T-helper 1 cell (primary cell): ENCODE data around the gene ATP8A1.
"Not testable (repeated sequence)": the region's sequence is repeated elsewhere in the genome, so short reads cannot be mapped to it uniquely, and the experiment has no call there.

Experiments
- DNase-seq, 5 donors: peaks; one replicate each; pipeline ENCODE4 v3.0.0-alpha.2; 2012 to 2020
- total RNA-seq, 4 donors: gene quantifications; one replicate each; lab custom pipeline; 2026; lab: John Stamatoyannopoulos, UW

ATP8A1 gene
- total RNA-seq: 87.2 to 198 (median 96.7) reads per million in 4 donors

DNA sequence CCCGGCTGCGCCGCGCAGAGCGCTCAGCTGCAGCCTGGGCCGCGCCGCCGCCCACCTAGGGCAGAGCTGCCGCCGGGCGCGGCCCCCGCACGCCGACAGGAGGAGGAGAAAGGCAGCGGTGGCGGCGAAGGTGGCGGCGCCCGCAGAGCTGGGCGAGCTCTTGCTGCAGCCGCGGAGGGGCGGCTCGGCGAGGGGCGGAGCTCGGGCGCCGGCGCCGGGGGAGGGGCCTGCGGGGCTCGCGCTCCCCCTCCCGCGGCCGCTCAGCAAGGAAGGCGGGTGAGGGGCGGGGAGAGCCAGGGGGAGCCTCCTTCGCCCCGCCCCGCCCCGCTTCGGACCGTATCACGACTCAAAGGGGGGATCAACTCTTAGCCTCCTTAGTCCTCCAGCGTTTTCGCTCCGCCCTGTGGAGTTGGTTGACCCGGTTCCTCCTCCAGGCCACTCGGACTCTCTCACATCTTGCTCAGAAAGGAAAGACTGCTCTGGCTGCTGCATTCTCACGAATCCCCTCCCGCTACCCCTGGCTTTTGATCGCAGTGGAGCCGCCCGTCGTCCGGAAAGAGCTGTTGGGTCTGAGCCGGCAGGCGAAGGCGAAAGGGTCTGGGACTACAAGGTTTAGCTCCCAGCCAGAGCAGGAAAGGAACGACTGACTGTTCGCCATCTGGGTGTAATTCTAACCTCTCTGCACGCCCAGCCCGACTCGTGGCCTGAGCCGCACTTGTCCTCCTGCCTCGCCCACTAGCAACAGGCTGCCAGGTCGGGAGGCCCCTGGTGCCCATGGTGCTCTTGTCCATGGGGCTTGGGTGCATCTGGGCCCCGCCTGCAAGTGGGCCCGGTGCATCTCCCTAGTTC lies at the start of gene ATP8A1:
ATP8A1 (minus strand) TSS at position 162 of the 849 bp plus-strand sequence. CDS start 232 bp downstream, outside the sequence.
- DNase-seq: peak; percentile 86 to 96 (median 90)

DNA sequence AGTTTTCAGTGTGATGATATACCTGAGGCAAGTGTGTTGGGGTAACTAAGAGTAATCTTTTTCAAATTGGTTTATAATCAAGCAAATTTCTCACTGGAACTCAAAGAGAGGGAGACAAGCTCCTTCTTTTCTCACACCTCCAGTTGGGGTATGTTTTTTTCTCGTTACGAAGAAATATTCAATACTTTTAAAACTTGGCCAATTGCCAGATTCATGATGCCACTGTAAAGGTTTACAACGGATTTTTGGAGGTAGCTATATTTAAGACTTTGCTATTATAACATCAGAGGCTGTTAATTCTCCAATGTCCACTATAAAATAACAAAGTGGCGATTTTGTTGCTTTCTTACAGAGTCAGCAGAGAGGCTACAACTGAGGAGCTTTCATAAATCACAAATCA lies 49.2 kb upstream of the ATP8A1 start:
- no peak for DNase-seq

DNA sequence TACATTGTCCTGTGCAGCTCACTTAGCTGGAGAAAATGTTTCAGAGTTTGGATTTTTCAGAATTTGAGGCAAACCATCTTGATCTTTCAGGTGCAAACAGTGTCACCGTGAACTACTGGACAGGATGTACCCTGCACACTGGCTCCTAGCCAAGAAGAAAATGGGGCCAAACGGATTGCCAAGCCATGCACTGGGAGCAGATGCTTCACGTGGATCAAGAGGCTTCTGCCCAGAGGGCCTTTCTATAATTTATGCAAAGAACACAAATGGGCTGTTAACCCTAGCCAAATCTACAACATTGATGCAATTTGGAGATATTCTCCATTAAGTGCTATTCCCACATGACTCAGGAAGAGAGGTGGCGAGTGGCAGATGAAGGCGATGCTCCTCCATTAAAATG lies 46.9 kb upstream of the ATP8A1 start:
- DNase-seq: no peak

DNA sequence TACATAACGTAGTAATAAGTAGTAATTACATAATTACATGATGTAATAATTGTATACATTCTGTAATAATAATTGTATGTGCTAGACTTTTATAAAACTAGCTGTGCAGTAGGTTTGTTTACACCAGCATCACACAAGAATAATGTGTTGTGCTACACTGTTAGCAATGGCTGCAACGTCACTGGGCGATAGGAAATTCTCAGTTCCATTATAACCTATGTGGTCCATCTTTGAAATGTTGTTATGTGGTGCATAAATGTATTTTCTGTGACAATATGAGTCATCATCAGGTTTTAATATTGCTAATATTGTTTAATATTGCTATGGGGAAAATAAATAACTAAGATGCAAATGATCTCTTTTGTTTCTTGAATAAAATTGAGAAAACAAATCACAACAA lies 46.0 kb upstream of the ATP8A1 start:
- no peak for DNase-seq

DNA sequence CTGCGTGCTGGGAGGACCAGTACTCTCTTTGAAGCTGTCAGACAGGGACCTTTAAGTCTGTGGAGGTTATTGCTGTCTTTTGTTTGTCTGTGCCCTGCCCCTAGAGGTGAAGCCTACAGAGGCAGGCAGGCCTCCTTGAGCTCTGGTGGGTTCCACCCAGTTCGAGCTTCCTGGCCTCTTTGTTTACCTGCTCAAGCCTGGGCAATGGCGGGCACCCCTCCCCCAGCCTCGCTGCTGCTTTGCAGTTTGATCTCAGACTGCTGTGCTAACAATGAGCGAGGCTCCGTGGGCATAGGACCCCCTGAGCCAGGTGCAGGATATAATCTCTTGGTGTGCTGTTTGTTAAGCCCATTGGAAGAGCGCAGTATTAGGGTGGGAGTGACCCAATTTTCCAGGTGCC lies 44.9 kb upstream of the ATP8A1 start:
- DNase-seq: not testable (repeated sequence)

DNA sequence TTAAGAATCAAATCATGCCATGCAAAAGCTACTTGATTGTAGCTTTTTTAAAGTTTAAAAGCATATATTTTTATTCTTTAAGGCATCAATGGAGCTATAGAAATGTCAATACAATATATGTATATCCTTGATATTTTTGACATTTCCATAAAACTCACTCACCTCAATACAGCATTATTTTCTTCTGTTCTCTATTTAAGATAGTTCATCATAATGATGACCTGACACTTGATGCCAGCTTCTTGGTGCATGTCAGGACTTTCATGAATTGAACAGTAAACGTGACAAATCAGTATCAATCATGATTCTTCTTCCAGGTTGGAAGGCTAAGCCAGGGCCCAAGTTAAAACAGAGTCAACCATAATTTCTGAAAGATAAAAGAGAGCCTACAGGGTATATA lies 33.6 kb upstream of the ATP8A1 start:
- DNase-seq: no peak

DNA sequence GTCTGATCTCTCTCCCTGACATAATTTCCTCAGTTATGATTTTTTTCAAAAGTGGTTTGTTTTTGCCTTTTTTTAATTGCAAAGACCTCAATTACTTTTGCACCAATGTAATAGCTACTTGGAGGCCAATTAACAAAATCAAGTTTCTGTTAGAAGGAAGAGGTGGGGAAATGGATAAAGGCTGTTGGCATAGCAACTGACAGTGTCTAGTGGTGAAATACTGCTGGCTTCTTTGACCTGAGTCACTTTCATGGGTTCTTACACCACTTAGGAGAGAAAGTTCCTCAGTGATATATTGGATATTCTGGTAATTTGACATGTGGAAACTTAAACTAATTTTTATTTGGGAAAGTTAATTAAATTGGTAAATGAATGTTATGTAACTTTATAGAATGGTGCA lies 26.5 kb upstream of the ATP8A1 start:
- no peak for DNase-seq

DNA sequence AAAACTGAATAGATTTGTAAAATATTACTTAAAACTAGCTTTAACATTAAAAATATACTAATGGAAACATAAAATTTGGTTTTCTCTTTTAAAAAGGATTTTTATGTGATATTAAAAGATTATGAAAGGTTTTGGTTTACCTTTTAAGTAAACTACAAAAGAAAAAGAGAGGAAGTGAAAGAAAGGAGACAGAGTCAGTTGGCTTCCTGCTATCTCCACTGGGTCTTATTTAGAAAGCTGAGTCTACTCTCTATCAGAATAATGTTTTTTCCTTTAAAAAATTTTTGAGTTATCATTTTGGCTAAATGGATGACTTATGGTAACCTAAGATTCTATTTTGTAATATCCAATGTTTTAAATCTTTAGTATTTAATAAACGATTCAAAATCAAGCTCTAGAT lies 21.6 kb upstream of the ATP8A1 start:
- DNase-seq: no peak

DNA sequence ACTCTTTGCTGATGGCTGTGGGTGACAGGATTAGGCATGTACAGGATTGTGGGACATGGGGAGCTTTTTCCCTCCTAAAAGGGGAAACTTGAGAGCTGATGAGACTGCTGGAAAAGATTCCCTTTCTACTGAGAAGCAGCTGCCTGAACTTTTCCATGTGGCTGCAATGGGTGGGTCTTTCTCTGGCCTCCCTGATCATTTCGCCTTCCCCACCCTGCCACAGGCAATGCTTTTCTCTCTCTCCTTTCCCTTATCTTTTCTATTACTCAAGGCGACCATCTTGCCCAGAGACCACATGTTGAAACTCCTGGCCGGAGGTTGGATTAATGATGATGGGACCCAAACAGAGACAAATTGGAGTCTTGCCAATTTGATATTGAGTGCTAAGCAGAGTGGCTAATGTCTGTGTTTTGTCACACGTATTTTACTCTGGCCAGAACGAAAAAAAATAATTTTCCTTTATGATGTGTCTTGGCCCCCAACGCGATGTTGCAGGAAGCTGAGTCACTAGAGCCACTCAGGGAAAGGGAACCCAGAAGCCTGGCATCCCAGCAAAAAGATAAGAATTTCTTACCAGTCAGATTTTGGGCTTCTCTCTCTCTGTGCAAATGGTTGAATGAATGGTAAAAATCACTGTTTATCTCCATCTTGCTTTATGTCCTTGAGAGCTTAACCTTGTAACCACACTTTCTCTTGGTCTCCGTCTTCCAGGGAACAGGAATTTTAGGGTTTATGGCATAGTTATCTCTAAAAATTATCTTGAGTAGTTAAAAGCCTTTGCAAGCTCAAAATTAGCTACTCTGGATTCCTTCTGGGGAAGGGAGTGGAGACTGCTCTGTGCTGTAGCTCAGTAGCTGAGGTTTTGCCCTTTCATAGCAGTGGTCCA lies 19.4 kb upstream of the ATP8A1 start:
- no peak for DNase-seq

DNA sequence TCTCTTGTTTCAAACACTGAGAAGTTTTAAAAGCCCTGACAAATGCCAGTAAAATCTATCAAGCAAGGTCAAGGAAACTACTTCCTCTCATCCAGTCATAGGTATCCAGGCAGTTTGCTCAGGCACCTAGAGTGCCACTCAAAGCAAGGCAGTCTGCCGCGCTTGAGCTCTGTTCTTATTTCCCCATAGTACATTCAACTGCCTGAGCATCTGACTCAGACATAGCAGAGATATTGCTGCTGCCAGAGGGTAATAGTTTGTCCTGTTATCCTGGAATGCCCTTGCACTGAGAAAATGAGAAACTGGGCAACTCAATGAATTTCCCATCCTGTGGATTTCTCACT lies 16.1 kb upstream of the ATP8A1 start:
- peak in 1 of 5 donors; percentile 43 for DNase-seq

DNA sequence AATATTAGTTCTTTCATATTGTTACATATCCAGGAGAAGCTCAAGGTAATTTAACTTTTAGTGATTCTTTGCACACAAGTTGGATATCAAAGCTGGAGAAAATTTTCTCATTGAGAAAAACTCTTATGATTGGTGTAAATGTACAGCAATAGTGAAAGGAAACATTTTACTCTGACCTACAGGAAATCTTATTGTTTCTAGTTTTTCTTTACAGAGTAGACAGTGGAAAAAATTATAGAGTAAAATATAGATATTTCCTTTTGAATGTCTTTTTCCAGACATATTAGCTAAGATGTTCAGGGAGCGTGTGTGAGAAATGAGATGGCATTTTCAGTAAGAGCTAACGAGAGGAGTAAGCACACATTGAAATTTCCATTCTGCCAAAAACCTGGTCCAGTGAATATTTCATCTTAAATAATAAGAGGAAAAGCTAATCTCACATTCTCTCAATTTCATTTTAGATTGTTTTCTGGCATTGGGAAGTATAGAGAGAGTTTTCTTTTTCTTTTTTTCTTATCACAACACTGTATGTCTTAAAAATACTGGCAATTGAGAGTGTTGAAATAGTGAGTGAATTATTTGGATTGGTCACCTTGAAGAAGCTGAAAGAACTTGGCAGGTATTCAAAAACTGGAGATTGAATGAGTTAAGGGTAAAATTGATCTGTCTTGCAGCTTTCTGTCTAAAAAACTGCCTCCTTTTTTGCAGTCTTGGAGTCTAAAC lies 15.6 kb upstream of the ATP8A1 start:
- peak in 1 of 5 donors; percentile 17 for DNase-seq

DNA sequence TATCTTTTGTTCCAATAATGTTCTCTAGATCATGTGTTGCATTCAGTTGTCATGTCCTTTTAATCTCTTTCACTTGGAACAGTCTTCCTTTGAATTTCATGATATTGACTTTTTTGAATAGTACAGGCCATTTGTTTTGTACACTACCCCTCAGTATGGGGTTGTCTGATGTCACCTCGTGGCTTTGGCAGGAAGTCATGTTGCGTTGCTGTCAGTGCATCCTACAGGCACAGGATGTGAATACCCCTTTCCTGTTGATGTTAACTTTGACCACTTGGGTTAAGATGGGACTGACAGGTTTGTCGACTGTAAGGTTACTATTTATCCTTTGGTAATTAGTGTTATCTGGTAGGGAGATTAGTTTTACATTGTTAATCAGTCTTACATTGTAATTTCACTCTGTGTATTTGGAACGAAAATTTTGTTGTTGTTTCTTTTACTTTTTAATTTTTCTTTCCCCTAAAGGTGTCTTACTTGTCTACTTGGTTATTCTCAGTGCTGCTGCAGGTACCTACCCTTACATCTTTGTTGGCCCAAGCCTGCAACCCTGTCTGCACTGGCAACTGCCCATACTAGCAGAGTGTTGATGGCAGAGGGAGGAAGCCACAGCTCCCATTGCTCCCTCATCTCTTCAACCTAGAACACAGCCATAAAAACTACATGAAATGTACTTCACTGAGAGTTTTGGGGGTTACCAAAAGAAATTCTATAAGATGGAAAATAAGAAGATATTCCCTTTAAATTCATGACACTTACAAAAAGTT lies 14.7 kb upstream of the ATP8A1 start:
- peak in 2 of 5 donors; percentile 45 to 90 for DNase-seq

DNA sequence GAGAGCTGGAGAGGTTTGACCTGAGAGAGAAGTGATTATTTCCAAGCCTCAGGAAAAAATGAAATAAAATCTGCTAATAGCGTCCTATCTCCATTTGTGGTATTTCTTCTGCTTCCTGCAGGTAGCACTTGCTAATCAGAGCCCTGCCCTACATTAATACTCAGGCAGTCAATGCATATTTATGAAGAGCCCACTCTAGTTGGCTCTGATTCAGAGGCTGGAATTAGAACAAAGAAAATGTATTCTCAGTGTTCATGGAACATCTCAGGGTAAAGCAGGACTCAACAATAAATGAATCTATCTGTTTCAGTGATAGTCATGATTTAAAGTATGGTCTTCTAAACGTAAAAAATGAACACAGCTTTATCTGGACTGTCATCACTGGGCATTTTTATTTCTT lies 1.4 kb upstream of the ATP8A1 start:
- no peak for DNase-seq

DNA sequence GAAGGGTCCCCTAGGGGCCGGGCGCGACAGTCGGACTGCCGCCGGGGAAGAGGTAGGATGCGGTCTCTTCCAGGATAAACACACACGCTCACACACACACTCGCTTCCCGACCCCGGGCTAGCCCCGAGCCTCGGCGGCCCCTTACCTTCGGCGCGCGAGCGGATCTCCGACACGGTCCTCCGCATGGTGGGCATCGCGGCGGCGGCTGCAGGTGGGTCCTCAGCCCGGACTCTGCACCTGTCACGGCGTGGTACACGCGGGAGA lies 294 bp downstream of the ATP8A1 start:
- no peak for DNase-seq

DNA sequence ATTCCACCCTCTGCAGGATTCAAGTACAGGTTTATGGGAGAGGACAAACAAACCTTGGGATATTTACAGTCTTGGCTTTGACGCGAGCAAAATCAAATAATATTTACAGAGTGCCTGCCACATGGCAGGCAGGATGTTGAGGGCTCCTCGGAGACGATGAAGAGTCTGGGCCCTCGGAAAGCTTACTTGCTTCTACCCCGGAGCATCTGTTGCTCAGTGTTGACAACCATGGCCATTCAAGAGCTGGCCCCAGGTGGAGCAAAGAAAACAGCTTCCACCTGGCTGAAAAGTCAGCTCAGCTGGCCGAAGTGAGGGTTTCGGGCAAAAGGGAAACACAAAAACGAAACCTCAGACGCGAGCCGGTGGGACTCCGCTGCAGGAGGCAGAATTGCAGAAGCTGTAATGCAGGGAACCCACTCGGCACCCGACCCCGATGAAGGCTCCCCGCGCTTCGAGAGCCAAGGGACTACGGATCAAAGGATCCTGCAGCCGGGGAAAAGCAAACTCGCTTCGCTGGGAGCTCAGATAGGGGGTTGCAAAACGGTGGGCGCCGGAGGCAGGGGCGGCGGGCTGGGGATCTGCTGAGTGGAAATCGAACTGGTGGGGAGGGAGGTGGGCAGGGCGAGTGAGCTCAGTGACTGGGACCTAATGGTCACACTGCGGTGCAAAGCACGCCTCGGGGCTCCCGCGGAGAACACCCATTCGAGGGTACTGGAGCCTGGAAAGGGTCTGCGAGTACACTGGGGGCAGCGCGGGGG lies 805 bp downstream of the ATP8A1 start:
- DNase-seq: peak; percentile 12 to 55 (median 17)

DNA sequence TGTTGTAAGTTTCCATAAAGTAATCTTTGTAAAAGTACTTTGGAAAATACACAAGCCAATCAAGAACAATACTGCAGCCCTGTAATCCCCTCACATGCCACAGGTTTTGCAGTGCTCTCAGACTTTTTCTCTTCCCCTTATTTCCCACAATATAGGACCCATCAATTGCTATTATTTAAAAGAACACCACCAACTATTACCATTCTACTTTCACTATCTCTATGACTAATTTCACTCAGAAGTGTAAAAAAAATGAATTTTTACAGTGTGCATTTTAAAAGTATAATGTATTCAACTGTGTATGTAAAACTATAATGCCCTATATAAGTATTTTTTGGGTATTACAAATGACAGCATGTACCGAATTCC lies 1.7 kb downstream of the ATP8A1 start:
- no peak for DNase-seq

DNA sequence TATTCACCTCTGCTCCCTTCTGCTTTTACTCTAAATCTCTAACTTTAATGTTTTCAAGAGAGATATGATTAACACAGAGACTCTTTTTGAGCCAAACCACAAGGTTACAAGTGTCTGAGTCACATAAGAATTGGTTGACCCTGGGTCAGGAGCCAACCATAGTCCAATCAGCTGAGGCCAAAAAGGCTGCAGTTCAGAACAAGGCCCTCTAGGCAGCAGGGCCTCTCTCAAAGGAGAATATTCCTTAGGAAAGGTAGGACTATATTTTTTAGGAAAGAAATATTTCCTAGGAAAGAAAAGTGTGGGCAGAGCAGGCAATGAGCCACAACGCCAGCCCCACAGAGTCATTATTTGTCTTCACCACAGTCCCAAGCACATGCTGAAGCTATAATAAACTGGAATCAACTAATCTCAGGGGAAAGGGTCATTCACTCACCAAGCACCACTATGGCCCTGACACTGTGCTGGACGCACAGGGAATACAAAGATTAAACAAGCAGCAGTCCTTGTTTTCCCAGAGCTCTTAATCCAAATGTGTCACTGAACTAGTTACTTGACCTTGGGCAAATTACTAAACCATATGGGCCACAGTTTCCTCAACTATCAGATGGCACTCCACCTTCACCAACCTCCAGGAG lies 2.2 kb downstream of the ATP8A1 start:
- DNase-seq: peak in 1 of 5 donors; percentile 30

DNA sequence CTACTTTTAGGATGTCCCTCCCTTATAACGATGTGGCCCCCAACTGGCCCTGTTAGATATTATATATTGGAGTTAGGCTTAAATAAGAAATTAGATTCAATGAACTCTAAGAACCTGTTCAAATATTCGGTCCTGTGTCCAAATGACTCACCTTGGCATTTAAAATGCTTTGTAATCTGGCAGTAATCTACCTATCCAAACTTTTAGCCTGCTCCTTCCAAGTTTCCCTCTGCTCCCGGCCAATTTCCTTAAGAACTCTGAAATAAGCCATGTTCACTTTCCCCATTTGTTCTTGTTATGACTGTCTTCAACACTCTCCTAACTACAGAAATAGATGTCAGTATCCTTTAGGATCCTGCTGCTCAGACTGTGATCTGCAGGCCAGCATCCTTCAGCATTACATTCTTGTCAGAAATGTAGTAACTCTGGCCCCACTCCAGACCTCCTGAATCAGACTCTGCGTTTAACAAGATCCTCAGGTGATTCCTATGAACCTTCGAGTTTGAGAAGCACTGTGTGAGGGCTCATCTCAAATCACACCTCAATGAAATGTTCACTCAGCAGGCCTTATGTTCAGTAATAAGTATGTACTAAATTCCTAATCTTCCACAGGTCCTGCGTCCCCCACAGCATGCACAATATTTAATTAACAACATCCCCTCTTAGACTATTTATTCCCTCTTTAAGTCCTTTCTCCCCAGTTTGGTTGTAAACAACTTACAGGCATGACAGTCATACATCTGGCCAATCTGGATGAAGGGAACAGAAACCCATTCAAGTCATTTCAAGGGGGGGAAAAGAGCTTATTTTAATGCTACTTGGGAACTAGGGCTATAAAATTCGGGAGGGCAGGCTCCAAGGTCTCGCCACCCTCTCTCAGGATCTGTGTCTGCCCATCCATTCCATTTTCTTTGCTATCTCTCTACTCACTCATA lies 3.0 kb downstream of the ATP8A1 start:
- no peak for DNase-seq

DNA sequence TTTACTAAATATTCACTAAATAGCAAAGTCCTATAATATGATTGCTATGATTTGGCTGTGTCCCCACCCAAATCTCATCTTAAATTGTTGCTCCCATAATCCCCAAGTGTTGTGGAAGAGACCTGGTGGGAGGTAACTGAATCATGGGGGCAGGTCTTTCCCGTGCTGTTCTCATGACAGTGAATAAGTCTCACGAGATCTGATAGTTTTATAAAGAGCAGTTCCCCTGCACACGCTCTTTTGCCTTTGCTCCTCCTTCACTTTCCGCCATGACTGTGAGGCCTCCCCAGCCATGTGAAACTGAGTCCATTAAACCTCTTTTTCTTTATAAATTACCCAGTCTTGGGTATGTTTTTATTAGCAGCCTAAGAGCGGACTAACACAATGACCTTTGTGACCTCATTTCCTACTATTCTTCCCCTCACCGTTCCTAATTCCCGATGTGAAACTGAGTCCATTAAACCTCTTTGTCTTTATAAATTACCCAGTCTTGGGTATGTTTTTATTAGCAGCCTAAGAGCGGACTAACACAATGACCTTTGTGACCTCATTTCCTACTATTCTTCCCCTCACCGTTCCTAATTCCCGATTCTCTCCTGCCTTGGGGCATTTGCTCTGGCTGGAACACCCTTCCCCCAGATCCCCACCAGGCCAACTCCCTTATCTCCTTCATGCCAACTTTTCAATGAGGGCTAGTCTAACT lies 4.2 kb downstream of the ATP8A1 start:
- not testable (repeated sequence) for DNase-seq

DNA sequence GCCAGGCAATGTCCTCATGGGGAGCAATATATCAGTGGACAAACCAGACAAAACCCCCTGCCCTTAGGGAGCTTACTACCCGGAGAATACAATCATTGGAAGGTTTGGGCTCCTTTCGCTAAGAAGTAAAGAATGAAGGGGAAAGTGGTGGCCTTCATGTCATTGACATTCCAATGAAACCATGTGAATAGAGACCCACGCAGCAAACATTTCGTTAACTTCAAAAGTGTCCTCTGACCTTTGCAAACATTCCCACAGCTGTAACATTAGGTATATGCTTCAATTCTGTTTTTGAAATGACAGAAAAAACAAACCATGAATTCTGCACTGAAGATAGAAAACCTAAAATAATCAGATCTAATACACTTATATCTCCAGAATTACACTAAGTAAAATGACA lies 7.0 kb downstream of the ATP8A1 start:
- no peak for DNase-seq
